HCT116 (cell line): ENCODE results near the gene SLC25A47. TPM values are rescaled to one million over a fixed set of nuclear protein-coding genes. Genes with fewer than 3 reads are reported as not detected.
"Not testable (repeated sequence)": the region's sequence is repeated elsewhere in the genome, so short reads cannot be mapped to it uniquely, and the experiment has no call there.

ENCODE experiments used
- ATAC-seq: fragments of 200-7000 bp; cut with Tn5 transposase; 2 replicates; pipeline ENCODE4 v1.9.1; 2020; ENCODE audit warnings: mild to moderate bottlenecking, moderate library complexity
- BruUV-seq: library from RNA; stranded (reverse); fragments of 400-500 nt; replicated peaks from 2 replicates; lab custom pipeline; 2021; lab: Mats Ljungman, UMichigan
- CTCF ChIA-PET: fragments of 300-600 bp; sonication (Branson Sonifier 250); formaldehyde crosslinking; loops from one replicate; lab custom pipeline; 2021; ENCODE audit warnings: antibody characterized with exemption; lab: Charles Lee
- POLR2A ChIA-PET: fragments of 300-600, 350-600 bp; sonication (Branson Sonifier 250); formaldehyde crosslinking; loops from one replicate; lab custom pipeline; 2021; ENCODE audit warnings: antibody characterized with exemption; lab: Charles Lee
- RAD21 ChIA-PET, 2 experiments: fragments of 300-600 bp; sonication (Branson Sonifier 250); formaldehyde crosslinking; loops; one replicate each; lab custom pipeline; 2023; ENCODE audit warnings: low total read pairs in 2 of 2; ENCODE audit not compliant: uncharacterized antibody in 2 of 2, unreplicated experiment in 2 of 2, low non-redundant PET in 1 of 2; lab: Charles Lee
- DNase-seq: peaks from one replicate; pipeline ENCODE4 v3.0.0-alpha.2; 2010; ENCODE audit warnings: low read depth, low spot score
- H2AFZ ChIP-seq: fragments of 200-600 bp; shearing (Covaris generic), sonication (generic); 2 replicates; pipeline ENCODE4 v1.6.1; 2017; ENCODE audit warnings: low read depth, mixed run types, mixed read lengths, antibody characterized with exemption, low read length; ENCODE audit not compliant: poor library complexity, severe bottlenecking
- H3K27ac ChIP-seq: 2 replicates; pipeline ENCODE4 v1.5.1; 2012; ENCODE audit warnings: low read depth, low read length
- H3K27me3 ChIP-seq: fragments of 200-600 bp; sonication (generic); 2 replicates; pipeline ENCODE4 v1.6.1; 2016; ENCODE audit warnings: mixed run types, low read length, mixed read lengths; ENCODE audit not compliant: insufficient read depth
- H3K36me3 ChIP-seq, 2 experiments: fragments of 200-500 bp in 1 of 2; fragments of 200-600 bp in 1 of 2; sonication (Bioruptor generic) in 1 of 2; sonication (generic) in 1 of 2; 2 replicates each; pipeline versions ENCODE4 v1.5.1 to v1.6.1; 2014 to 2016; ENCODE audit warnings: low read length in 2 of 2, inconsistent platforms in 1 of 2, mixed read lengths in 1 of 2, mixed run types in 1 of 2; ENCODE audit not compliant: insufficient read depth in 2 of 2, control insufficient read depth in 1 of 2
- H3K4me1 ChIP-seq, 2 experiments: fragments of 200-600 bp in 1 of 2; sonication (generic) in 1 of 2; 2 replicates each; pipeline versions ENCODE4 v1.5.1 to v1.6.1; 2012 to 2017; ENCODE audit warnings: low read length in 2 of 2, inconsistent platforms in 1 of 2, mild to moderate bottlenecking in 1 of 2, mixed read lengths in 1 of 2, mixed run types in 1 of 2, moderate library complexity in 1 of 2; ENCODE audit not compliant: insufficient read depth in 2 of 2, control insufficient read depth in 1 of 2
- H3K4me2 ChIP-seq: fragments of 200-600 bp; sonication (generic); 2 replicates; pipeline ENCODE4 v1.6.1; 2017; ENCODE audit warnings: mixed run types, low read length, mixed read lengths
- H3K4me3 ChIP-seq, 2 experiments: fragments of 200-600 bp in 1 of 2; sonication (generic) in 1 of 2; replicated peaks in 1 of 2; 2 replicates each; pipeline ENCODE4 v1.5.1; 2011 to 2016; ENCODE audit warnings: low read length in 2 of 2, control low read depth in 1 of 2, low read depth in 1 of 2, mild to moderate bottlenecking in 1 of 2, mixed read lengths in 1 of 2, mixed run types in 1 of 2
- H3K79me2 ChIP-seq: fragments of 200-600 bp; sonication (generic); 2 replicates; pipeline ENCODE4 v1.6.1; 2017; ENCODE audit warnings: mild to moderate bottlenecking, mixed run types, low read length, moderate library complexity, mixed read lengths; ENCODE audit not compliant: insufficient read depth
- H3K9ac ChIP-seq: fragments of 200-600 bp; sonication (generic); 2 replicates; pipeline ENCODE4 v1.6.1; 2016; ENCODE audit warnings: low read length, mixed read lengths
- H3K9me2 ChIP-seq: fragments of 200-600 bp; sonication (generic), shearing (Covaris generic); 2 replicates; pipeline ENCODE4 v1.6.1; 2017; ENCODE audit warnings: mixed run types, mild to moderate bottlenecking, moderate library complexity; ENCODE audit not compliant: insufficient read depth
- H3K9me3 ChIP-seq, 2 experiments: fragments of 200-500 bp in 1 of 2; fragments of 200-600 bp in 1 of 2; sonication (Bioruptor generic) in 1 of 2; sonication (generic) in 1 of 2; 2 replicates each; pipeline ENCODE4 v1.6.1; 2014 to 2017; ENCODE audit warnings: low read length in 2 of 2, mixed read lengths in 2 of 2, inconsistent platforms in 1 of 2, low read depth in 1 of 2, mild to moderate bottlenecking in 1 of 2, mixed run types in 1 of 2, moderate library complexity in 1 of 2; ENCODE audit not compliant: control insufficient read depth in 1 of 2, insufficient read depth in 1 of 2
- H4K20me1 ChIP-seq: fragments of 200-600 bp; sonication (generic), shearing (Covaris generic); 2 replicates; pipeline ENCODE4 v1.6.1; 2017; ENCODE audit warnings: mixed run types, mild to moderate bottlenecking, moderate library complexity; ENCODE audit not compliant: insufficient read depth
- CBX3 ChIP-seq: IDR thresholded peaks from 2 replicates; pipeline ENCODE4 v1.6.1; 2012; ENCODE audit warnings: low read depth
- EGR1 ChIP-seq: IDR thresholded peaks from 2 replicates; pipeline ENCODE4 v1.6.1; 2012; ENCODE audit warnings: low read depth
- FOSL1 ChIP-seq: IDR thresholded peaks from 2 replicates; pipeline ENCODE4 v1.6.1; 2012; ENCODE audit warnings: low read depth
- JUND ChIP-seq: IDR thresholded peaks from 2 replicates; pipeline ENCODE4 v1.6.1; 2012
- POLR2A ChIP-seq: IDR thresholded peaks from 2 replicates; pipeline ENCODE4 v1.7.0; 2011; ENCODE audit warnings: borderline replicate concordance; ENCODE audit not compliant: insufficient read depth, insufficient read length; ENCODE audit errors: extremely low read depth
- intact Hi-C: fragments of 100-400 bp; cut with micrococcal nuclease; formaldehyde crosslinking; loops from 2 replicates; pipeline ENCODE4 v1.10.0; 2022
- total RNA-seq: library from RNA; stranded (reverse); gene quantifications from one replicate; pipeline ENCODE4 v1.2.1, GENCODE V29; 2021; ENCODE audit not compliant: unreplicated experiment
- TF ChIP-seq, protein P1 (sequence below): IDR thresholded peaks from 2 replicates; pipeline ENCODE4 v1.6.1; 2012

The SLC25A47 gene
- total RNA-seq, 1 experiment from 2014 or later = 0.17 TPM

DNA sequence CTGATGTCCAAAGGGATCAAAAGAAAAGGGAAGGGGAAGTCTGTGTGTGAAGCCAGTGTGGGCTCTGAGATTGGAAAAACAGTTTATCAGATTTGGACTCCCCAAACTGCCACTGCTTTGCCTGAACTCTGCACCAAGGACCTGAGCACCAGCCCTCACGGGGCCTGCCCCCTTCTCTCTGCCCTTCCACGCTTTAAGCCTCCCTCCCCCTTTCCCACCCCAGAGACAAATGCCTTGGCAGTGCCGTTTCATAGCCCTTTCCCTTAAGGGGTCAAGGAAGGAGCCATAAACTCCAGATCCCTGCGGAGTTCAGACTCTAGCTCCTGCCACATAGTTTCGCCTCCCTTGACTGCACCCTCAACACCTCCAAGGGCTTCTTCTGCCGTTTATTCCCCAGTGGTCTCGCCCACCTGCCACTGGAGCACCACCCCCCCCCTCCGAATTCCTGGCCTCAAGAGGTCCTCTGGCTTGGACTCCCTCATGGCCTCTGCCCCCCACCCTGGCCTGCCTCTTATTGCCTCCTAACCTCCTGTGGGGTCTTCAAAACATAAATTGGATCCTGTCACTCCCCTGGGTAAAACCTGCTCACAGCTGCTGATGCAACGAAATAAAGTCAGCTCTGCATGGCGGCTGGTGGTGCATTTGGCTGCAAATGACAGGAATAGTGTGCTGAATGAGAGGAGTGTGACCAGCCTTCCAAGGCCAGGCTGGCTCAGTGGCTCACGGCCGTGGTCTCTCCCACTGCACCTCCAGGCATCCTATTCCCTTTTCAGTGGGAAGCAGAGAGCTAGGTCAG, 35.7 kb upstream of the SLC25A47 start:
- H3K4me2 ChIP-seq = no peak overlapping the region
- no peak overlapping the region for H3K27ac ChIP-seq
- H3K36me3 ChIP-seq = no peaks in the 10 kb centered on the region; a peak in 1 of 4 replicates
- intact Hi-C loops = loop anchor here (5.0 kb wide), 1 partner anchor 90 kb away; the partner anchor contains the start of gene WDR25
- H2AFZ ChIP-seq = no peak overlapping the region
- CTCF ChIA-PET = interaction anchor here (0.6 to 3.6 kb wide), 2 partner anchors 9 to 33 kb away, joined by 3 to 19 read pairs; no protein-coding TSS in a partner anchor
- POLR2A ChIA-PET = no interaction called here
- DNase-seq (no peak), ATAC-seq (no peak)
- no peak for TF ChIP-seq EGR1
- TF ChIP-seq CBX3 = no peak
- TF ChIP-seq, protein P1, sequence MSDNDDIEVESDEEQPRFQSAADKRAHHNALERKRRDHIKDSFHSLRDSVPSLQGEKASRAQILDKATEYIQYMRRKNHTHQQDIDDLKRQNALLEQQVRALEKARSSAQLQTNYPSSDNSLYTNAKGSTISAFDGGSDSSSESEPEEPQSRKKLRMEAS = no peak
- no peak for TF ChIP-seq JUND
- TF ChIP-seq POLR2A = no peak
- no peak for TF ChIP-seq FOSL1
- H3K9me3 ChIP-seq = no peaks in the 10 kb centered on the region
- H4K20me1 ChIP-seq = 0 out of 2 replicates have a peak, but pooled peaks cover 4% of the 10 kb centered on the region
- no peak overlapping the region for H3K9ac ChIP-seq
- RAD21 ChIA-PET = no interaction called here
- H3K4me1 ChIP-seq = peaks cover 5 to 20% of the 10 kb centered on the region in 2 experiments; a peak in 2 of 4 replicates
- no peaks in the 10 kb centered on the region for H3K9me2 ChIP-seq
- H3K27me3 ChIP-seq = no peaks in the 10 kb centered on the region
- no TSS peak for BruUV-seq
- H3K79me2 ChIP-seq = peaks cover 4% of the 10 kb centered on the region; the same call in 1 of the 2 replicates
- no peak overlapping the region for H3K4me3 ChIP-seq

DNA sequence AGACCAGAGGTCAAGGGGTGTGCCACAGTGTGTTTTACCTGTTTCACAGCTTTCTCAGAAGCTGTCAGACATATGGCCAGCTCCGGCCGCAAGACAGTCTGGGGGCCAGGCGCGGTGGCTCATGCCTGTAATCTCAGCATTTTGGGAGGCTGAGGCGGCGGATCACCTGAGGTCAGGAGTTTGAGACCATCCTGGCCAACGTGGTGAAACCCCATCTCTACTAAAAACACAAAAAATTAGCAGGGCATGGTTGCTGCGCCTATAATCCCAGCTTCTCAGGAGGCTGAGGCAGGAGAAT, 35.2 kb upstream of the SLC25A47 start:
- intact Hi-C loops = loop anchor here (5.0 kb wide), 1 partner anchor 89 kb away; the partner anchor contains the start of gene WDR25
- H3K9ac ChIP-seq, DNase-seq, H3K36me3 ChIP-seq, H3K9me3 ChIP-seq, RAD21 ChIA-PET, H3K79me2 ChIP-seq, H3K4me2 ChIP-seq, H3K9me2 ChIP-seq, H3K4me3 ChIP-seq, ATAC-seq, H2AFZ ChIP-seq, POLR2A ChIA-PET, BruUV-seq, H3K27ac ChIP-seq, H3K27me3 ChIP-seq, H4K20me1 ChIP-seq: not testable (repeated sequence)
- CTCF ChIA-PET = interaction anchor here (0.6 kb wide), 1 partner anchor 33 kb away, joined by 3 read pairs; no protein-coding TSS in a partner anchor
- peaks cover 5 to 20% of the 10 kb centered on the region in 2 experiments; a peak in 2 of 4 replicates for H3K4me1 ChIP-seq
